GM18907 (cell line): ENCODE data around the gene CPLANE1.
"Not testable (repeated sequence)": the region's sequence is repeated elsewhere in the genome, so short reads cannot be mapped to it uniquely, and the experiment has no call there.

Experiments used
- ATAC-seq: cut with Tn5 transposase; IDR thresholded peaks from one replicate; pipeline ENCODE4 v1.9.1; 2021; ENCODE audit warnings: mild to moderate bottlenecking, moderate library complexity; ENCODE audit not compliant: unreplicated experiment

Gene CPLANE1

DNA sequence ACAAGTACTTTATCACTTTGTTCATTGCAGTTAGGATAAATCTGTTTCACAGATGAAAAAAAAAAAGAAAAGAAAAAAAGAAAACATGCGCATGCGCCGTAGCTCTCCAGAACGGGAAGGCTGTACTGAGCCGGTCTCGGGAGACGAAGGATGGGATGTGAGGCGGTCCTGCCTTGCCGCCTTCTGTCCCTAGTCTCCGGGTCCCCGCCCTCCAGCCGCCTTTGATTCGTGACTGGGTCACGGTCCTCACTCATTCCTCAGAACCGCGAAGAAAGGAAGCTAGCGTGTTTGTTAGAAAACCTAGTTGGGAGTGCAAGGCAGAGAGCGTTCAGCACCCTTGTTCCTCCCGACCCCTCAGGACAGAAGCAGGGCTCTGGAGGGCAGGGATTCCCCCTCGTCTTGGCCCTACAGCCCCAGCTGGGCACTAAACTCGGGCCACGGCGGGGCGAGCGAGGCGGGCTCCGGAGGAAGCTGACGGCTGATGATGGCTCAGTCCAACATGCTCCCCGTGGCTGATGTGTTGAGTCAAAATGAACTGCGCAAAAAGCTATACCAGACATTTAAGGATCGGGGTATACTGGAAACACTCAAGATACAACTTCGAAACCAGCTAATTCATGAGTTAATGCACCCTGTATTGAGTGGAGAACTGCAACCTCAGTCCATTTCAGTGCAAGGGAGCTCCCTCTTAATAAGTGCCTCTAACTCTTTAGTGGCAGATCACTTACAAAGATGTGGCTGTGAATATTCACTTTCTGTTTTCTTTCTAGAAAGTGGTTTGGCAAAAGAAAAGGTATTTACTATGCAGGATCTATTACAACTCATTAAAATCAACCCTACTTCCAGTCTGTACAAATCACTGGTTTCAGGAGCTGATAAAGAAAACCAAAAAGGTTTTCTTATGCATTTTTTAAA, 40.0 kb downstream of the CPLANE1 start:
- no peak for ATAC-seq

DNA sequence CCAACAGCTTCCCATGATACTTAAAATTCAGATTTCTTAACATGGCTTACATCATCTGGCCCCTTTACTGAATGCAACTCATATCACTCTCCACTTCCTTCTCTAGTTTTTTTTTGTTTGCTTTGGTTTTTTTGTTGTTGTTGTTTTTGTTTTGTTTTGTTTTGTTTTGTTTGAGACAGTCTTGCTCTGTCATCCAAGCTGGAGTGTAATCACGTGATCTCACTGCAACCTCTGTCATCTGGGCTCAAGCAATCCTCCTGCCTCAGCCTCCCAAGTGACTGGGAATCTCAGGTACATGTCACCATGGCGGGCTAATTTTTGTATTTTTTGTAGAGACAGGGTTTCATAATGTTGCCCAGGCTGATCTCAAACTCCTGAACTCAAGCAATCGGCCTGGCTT, 41.4 kb downstream of the CPLANE1 start:
- ATAC-seq = no peak

DNA sequence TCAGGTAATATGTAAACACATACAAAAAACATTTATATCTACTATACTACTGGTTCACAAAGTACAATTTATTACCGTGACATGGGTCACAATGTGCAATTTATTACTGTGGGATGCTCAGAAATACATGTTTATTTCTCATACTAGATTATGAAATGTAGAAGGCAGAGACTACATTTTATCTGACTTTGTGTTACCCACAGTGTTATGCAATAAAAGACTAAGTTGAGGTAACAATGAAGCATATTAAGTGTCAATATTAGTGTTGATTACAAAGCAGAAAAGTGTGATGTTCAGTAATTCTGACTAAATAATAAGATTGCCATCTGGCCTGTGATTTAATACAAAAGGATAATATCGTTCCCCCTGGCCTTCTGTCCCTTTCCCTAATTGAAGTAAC, 42.4 kb downstream of the CPLANE1 start:
- ATAC-seq = no peak

DNA sequence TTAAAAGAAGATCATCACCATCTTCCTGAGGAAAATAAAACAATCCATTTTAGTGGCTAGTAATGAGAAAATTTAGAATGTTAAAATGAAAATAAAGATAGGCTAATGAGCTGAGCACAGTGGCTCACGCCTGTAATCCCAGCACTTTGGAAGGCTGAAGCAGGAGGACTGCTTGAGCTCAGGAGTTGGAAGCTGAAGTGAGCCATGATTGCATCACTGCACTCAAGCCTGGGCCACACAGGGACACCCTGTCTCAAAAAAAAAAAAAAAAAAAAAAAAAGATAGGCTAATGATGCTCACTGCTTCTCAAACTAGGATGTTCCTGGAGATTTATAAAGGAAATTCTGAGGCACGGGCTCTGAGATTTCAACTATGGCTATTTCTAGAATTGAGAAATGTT, 50.3 kb downstream of the CPLANE1 start:
- ATAC-seq = no peak

DNA sequence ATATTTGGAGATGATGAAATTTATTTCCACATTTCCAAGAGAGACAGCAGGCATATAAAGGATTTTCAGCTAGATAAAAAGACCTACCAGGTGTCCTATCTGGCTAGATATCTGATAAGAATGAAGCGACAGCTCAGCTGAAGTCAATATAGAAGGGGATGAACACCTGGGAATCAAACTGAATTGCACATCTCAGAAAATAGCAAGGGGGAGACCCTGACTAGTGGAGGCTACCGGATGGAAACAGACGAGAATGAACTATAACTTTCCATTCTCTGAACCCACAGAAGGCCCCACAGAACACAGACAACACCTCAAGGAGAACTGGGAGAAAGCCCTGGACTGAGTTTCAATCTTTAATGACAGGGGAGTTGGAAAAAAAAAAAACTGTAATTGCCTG, 51.1 kb downstream of the CPLANE1 start:
- ATAC-seq = peak; percentile 59

DNA sequence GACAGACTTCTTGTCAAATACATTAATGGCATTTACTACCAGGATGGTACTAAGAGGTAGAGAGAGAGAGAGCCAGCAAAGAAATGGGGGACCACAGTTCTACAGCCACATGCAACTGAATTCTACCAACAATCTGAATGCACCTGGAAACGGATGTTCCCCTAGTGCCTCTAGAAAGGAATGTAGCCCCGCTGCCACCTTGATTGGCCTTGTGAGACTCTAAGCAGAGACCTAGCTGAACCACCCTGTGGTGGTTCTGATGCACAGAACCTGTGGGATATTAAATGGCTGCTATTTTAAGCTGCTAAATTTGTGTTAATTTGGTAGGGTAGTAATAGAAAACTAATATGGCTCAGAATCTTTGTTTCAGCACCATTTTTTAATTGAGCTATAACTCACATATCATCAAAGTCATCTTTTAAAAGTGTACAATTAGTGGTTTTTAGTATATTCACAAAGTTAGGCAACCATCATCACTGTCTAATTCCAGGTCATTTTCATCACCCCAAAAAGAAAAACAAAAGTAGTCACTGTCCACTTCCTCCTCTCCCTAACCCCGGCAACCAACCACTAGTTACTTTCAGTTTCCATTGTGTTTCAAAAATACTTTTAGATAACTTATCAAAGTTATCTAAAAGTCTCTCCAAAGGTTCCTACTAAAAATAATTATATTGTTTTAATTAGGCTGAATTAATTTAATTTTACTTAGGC, 51.7 kb downstream of the CPLANE1 start:
- ATAC-seq = peak; percentile 89

DNA sequence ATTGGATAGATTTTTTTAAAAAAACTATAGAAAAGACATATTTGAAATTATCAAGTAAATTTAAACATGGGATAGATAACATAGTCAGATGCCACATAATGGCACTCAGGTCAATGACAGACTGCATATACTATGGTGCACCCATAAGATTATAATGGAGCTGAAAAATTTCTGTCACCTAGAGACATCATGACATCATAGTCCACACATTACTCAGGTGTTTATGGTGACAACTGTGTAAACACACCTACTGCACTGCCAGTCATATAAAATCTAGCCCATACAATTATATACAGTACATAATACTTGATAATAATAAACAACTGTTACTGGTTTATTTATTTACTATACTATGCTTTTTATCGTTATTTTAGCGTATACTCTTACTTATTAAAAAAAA, 58.6 kb downstream of the CPLANE1 start:
- no peak for ATAC-seq

DNA sequence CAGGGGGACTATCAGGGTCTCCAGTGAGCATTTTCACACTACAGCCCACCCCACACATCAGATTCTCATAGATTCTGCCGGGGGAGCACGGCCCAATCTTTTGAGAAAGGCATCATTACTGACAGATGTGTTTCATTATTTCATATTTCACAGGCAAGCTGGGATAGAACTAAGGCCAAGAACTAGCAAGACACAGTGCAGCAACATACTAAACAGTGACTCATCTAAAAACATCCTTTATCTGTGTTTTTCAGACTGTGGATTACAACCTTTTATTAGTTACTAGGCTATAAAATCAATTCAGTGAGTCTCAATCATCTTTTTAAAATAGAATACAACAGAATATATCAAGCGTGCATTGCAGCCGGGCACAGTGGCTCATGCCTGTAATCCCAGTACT, 59.8 kb downstream of the CPLANE1 start:
- ATAC-seq = no peak

DNA sequence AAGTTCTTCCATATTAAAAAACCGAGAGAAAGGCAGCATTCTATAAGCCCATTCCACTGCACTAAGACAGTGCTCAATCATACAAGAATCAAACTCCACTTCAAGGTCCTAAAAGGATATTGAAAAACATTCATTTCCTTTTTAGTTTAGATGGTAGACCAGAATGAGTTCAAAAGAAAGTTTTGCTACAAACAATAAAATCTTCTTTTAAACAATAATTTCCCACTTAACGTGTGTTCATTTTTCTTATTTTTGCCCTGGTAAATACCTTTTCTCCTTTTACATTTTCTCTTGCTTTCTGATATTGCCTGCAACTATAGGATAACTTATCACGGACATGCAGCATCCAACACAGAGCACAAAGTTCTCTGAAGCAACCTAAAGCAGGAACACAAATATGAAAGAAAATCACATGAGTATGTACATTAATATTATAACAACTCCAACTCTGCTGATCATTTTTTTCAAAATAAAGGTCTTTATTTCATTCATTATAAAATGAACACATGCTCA, 61.7 kb downstream of the CPLANE1 start:
- ATAC-seq = no peak

DNA sequence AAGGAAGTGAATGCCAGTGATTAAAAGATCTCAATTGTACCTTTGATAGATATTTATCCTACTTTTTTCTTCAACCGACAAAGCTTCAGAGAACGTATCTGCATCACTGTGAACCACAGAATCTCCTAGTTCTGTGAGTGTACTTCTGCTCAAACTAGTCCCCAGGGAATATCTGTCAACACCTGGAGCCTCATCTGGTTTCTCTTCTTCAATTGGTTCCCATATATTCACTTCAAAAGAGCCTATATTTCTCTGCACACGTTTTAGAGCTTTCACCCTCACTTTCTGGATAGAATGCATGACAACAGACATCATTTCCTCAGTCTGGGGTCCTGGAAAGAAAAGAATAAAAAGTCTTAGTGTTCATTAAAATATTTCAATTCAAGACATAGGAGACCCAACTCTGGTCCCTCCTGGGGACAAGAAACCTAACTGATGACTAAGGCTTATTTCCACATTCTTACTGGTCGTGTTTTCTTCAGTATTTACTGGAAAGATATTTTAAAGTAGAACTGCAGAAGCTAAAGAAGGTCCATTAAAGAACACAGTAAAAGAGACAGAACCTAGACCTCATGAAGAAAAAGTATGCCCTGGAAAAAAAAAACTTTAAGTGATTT, 64.3 kb downstream of the CPLANE1 start:
- ATAC-seq = peak; percentile 94

DNA sequence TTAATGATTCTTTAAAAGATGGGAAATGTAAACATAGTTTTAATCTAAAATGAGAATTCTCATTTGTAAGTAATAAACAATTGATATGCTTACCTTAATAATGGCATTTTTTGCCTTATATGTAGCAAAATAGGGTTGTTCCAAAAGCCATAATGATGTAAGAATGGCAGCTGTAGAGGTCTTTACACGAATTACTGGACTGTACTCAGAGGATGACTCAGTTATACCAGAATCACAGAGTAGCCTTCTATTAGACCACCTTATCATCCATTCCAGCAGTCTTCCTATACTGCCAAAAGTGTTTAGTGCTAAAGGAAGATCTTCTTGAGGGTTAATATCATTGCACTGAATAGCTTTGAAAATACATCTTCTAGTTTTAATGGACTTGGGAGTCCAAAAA, 66.5 kb downstream of the CPLANE1 start:
- ATAC-seq = no peak

DNA sequence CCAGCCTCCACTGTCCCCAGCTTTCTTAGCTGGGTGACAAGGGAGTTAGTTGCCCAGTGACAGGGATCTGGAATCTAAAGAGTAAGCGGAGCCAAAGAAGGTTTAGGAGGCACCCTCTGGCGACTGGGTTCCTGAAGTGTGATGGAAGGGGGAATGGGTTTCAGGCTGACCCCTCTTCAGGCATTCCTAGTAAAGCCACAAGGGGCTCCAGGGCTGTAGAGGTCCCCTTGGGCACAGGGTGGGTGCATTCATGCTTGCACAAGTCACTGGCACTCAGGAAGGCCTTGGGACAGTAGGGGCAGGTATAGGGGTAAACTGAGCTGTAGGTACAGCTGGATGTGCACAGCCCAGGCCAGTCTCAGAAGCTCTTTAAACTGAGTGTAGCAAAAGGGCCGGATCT, 74.2 kb downstream of the CPLANE1 start:
- no peak for ATAC-seq

DNA sequence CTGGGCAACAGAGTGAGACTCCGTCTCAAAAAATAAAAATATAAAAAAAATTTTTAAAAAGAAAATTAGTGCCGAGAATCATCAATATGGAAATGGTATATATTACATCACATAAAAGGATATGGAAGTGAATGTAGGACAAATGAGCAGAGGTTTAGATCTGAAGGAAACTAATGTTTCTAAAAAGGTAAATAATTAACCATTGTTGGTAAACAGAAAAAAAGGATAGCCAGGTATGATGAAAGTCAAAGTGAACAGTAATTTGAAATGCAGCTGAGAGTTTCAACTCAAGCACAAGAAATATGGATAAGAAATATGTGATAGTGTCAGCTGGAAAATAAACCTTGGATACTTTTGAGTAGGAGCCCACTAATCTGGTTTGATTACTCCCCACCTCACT, 76.2 kb downstream of the CPLANE1 start:
- no peak for ATAC-seq

DNA sequence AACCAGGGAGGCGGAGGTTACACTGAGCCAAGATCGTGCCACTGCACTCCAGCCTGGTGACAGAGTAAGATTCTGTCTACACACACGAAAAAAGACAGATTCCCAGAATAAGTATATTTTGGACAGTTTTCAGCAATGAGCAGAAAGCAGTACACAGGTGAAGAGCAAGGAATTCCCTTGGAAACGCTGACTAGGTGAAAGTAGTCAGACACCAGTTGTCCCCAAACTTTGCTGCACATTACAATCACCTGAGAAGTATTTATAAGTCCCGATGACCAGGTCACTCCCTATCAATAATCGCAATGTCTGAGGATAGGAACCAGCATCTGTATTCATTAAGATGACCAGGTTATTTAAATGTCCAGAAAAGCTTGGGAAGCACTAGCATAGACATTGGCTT, 78.3 kb downstream of the CPLANE1 start:
- ATAC-seq = no peak

DNA sequence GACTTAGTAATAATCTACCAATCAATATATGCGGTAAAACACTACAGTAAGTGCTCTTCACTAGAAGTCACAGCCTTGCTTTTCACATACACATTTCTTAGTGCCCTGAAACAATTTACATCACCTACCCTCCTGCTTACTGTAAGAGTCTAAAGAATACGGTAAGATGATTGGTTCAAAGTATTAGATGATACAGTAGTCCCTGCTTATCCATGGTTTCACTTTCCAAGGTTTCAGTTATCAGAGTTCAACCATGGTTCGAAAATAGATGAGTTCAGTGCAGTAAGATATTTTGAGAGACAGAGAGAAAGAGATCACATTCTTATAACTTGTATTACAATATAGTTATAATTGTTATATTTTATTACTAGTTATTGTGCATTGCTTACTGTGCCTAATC, 83.0 kb downstream of the CPLANE1 start:
- no peak for ATAC-seq

DNA sequence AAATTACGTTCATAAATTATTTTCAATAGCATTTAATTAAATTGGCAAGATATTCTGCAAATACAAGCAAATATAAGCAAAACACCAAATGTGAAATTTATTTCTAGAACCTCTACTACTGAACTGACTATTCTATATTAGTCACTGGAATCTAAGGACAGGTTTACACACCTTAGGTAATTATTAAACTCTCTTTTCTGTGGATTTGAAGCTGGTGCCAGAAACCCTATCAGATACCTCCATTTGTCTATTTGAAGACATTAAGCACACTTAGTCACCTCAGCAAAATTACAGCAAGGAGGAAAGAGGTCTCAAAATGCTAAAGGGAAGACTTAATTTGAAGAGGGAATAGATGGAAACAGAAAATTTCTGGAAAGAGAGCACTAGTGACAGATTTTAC, 83.4 kb downstream of the CPLANE1 start:
- no peak for ATAC-seq

DNA sequence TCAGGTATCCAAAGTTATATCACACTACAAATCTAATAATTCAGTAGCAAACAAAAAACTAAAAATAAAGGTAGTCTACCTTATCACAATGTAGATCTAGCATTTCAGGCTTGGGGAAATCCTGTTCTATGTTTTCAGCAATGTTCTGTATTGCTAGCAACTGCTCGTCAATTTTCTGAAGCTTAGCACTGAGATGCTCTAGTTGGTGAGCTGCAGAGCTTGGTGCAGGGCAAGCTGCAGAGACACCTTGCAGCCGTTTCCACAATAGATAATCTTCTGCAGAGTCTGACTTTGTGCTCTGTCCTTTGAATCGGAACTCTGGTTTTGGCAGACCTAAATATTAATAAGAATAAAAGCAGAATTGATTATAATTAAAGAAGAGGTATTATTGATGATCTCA, 95.5 kb downstream of the CPLANE1 start:
- no peak for ATAC-seq

DNA sequence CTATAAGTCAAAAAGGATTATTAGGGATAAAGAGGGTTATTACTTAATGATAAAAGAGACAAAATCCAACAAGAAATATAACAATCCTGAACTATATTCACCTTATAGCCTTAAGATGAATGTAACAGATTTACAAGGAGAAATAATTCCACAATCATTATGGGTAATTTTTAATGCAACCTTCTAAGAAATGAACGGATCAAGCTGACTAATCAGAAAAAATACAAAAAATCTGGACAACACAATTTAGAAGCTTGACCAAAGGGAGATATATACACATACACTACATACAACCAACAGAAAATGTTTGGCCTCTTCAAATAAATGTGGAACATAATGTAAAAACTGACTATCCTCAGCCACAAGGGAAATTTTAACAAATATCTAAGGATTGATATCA, 102.3 kb downstream of the CPLANE1 start:
- ATAC-seq = no peak

DNA sequence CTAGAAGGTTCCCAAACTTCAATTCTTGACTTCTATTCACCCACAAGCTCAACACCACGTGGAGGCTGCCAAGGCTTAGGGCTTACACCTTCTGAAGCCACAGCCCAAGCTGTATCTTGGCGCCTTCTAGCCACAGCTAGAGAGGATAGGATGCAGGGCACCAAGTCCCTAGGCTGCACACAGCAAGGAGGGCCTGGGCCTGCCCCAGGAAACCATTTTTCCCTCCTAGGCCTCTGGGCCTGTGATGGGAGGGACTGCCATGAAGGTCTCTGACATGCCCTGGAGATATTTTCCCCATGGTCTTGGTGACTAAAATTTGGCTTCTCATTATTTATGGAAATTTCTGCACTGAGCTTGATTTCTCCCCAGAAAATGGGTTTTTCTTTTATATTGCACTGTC, 112.5 kb downstream of the CPLANE1 start:
- no peak for ATAC-seq

DNA sequence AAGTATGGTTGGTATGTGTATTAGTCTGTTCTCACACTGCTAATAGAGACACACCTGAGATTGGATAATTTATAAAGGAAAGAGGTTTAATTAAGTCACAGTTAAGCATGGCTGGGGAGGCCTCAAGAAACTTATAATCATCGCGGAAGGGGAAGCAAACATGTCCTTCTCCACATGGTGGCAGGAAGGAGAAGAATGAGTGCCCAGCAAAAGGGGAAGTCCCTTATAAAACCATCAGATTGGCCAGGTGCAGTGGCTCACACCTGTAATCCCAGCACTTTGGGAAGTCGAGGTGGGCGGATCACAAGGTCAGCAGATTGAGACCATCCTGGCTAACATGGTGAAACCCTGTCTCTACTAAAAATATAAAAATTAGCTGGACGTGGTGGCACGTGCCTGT, 113.9 kb downstream of the CPLANE1 start:
- ATAC-seq = not testable (repeated sequence)

DNA sequence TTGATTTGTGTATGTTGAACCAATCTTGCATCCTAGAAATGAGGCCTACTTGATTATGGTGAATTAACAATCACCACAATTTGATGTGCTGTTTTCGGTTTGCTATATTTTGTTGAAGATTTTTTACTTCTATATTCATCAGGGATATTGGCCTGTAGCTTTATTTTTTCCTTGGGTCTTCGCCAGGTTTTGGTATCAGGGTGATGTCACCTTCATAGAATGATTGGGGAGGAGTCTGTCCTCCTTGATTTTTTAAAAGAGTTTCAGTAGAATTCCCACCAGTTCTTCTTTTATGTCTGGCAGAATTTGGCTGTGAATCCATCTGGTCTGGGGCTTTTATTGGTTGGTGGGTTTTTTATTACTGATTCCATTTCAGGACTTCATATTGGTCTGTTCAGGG, 115.2 kb downstream of the CPLANE1 start:
- ATAC-seq = no peak

DNA sequence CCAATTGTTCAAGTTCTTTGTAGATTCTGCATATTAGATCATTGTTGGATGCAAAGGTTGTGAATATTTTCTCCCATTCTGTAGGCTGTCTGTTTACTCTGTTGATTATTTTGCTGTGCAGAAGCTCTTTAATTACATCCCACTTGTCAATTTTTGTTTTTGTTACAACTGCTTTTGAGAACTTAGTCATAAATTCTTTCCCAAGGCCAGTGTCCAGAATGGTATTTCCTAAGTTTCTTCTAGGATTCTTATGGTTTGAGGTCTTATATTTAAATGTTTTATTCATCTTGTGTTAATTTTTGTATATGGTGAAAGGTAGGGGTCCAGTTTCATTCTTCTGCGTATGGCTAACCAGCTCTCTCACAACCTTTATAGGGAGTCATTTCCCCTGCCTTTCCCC, 116.5 kb downstream of the CPLANE1 start:
- ATAC-seq = no peak
